B cell (primary cell): Measurements from ENCODE around the gene IQCK. TPM values are rescaled to one million over a fixed set of nuclear protein-coding genes. Genes with fewer than 3 reads are reported as not detected.
A peak's percentile ranks its signal among the peaks of the same experiment; 100 is the strongest.

ENCODE experiments used
- ATAC-seq: fragments of 200-7000 bp; cut with Tn5 transposase; one replicate; pipeline ENCODE4 v1.10.0; 2021; ENCODE audit warnings: low read depth, mild to moderate bottlenecking, moderate number of reproducible peaks, moderate library complexity
- CTCF ChIA-PET: fragments of 350-600 bp; sonication (Branson Sonifier 250); formaldehyde crosslinking; loops from one replicate; lab custom pipeline; 2021; ENCODE audit warnings: antibody characterized with exemption, inconsistent platforms; lab: Charles Lee
- POLR2A ChIA-PET: fragments of 350-600 bp; sonication (Branson Sonifier 250); formaldehyde crosslinking; loops from one replicate; lab custom pipeline; 2021; ENCODE audit warnings: antibody characterized with exemption; lab: Charles Lee
- DNase-seq: peaks from one replicate; pipeline ENCODE4 v3.0.0; 2013
- H2AFZ ChIP-seq: 2 replicates; pipeline ENCODE4 v1.6.1; 2012; ENCODE audit warnings: mild to moderate bottlenecking, low read depth, low read length; ENCODE audit not compliant: insufficient read depth, poor library complexity, severe bottlenecking
- H3K27ac ChIP-seq, 2 donors: 1 replicate in 1 of 2; 2 replicates in 1 of 2; pipeline ENCODE4 v1.5.1; 2012 to 2013; ENCODE audit warnings: low read length in 2 of 2, mild to moderate bottlenecking in 2 of 2, moderate library complexity in 1 of 2
- H3K27me3 ChIP-seq, 4 experiments: fragments of 200-600 bp in 1 of 4; sonication (generic) in 1 of 4; replicated peaks in 1 of 4; 1 replicate in 2 of 4; 2 replicates in 2 of 4; pipeline versions ENCODE4 v1.6.1 to v1.7.0; 2013 to 2016; ENCODE audit warnings: low read length in 3 of 4, mild to moderate bottlenecking in 2 of 4, mixed read lengths in 1 of 4, moderate library complexity in 1 of 4; ENCODE audit not compliant: insufficient read depth in 4 of 4, control insufficient read depth in 3 of 4; ENCODE audit errors: control extremely low read depth in 1 of 4
- H3K36me3 ChIP-seq, 2 experiments: replicated peaks in 1 of 2; 1 replicate in 1 of 2; 2 replicates in 1 of 2; pipeline versions ENCODE4 v1.6.1 to v1.7.1; 2013; ENCODE audit warnings: low read length in 1 of 2; ENCODE audit not compliant: insufficient read depth in 2 of 2, control insufficient read depth in 1 of 2; ENCODE audit errors: control extremely low read depth in 1 of 2, extremely low read depth in 1 of 2
- H3K4me1 ChIP-seq, 2 donors: fragments of 200-600 bp in 1 of 2; sonication (generic) in 1 of 2; 1 replicate in 1 of 2; 2 replicates in 1 of 2; pipeline versions ENCODE4 v1.5.1 to v1.6.1; 2013 to 2017; ENCODE audit warnings: low read length in 2 of 2; ENCODE audit not compliant: control insufficient read depth in 2 of 2, insufficient read depth in 2 of 2
- H3K4me2 ChIP-seq: replicated peaks from 2 replicates; pipeline ENCODE3; 2012; ENCODE audit warnings: mild to moderate bottlenecking, low read depth, low read length; ENCODE audit not compliant: poor library complexity, severe bottlenecking
- H3K4me3 ChIP-seq, 5 experiments: fragments of 200-600 bp in 1 of 5; sonication (generic) in 1 of 5; 1 replicate in 3 of 5; 2 replicates in 2 of 5; pipeline versions ENCODE4 v1.5.1 to v1.7.0; 2011 to 2016; ENCODE audit warnings: low read length in 4 of 5, mild to moderate bottlenecking in 4 of 5, low read depth in 2 of 5, control low read depth in 1 of 5, moderate library complexity in 1 of 5; ENCODE audit not compliant: insufficient read depth in 1 of 5; ENCODE audit errors: control extremely low read depth in 1 of 5, extremely low read depth in 1 of 5
- H3K79me2 ChIP-seq: fragments of 200-600 bp; sonication (generic); one replicate; pipeline ENCODE4 v1.6.0; 2016; ENCODE audit warnings: low read length; ENCODE audit not compliant: control insufficient read depth, insufficient read depth
- H3K9ac ChIP-seq: fragments of 200-600 bp; sonication (generic); 2 replicates; pipeline ENCODE4 v1.6.1; 2017; ENCODE audit warnings: mild to moderate bottlenecking, low read length, moderate library complexity
- H3K9me3 ChIP-seq, 3 donors: one replicate each; pipeline versions ENCODE4 v1.6.1 to v1.7.1; 2013; ENCODE audit warnings: low read length in 2 of 3; ENCODE audit not compliant: control insufficient read depth in 2 of 3, insufficient read depth in 1 of 3; ENCODE audit errors: control extremely low read depth in 1 of 3
- H4K20me1 ChIP-seq: 2 replicates; pipeline ENCODE4 v1.6.0; 2012; ENCODE audit warnings: mild to moderate bottlenecking, low read length; ENCODE audit not compliant: insufficient read depth, control insufficient read depth, poor library complexity, severe bottlenecking
- H3K27ac Mint-ChIP-seq: one replicate; pipeline ENCODE4 v1.8.0; 2021; ENCODE audit warnings: mixed read lengths
- H3K27me3 Mint-ChIP-seq: one replicate; pipeline ENCODE4 v1.8.0; 2021; ENCODE audit warnings: mixed read lengths
- H3K4me1 Mint-ChIP-seq: one replicate; pipeline ENCODE4 v1.8.0; 2021; ENCODE audit warnings: mixed read lengths
- H3K4me3 Mint-ChIP-seq: one replicate; pipeline ENCODE4 v1.8.0; 2021; ENCODE audit warnings: mixed read lengths
- H3K9me3 Mint-ChIP-seq: one replicate; pipeline ENCODE4 v1.8.0; 2022; ENCODE audit warnings: mixed read lengths; ENCODE audit not compliant: insufficient read depth
- CTCF ChIP-seq: fragments of 200-600 bp; IDR thresholded peaks from one replicate; pipeline ENCODE4 v1.8.0; 2022; ENCODE audit warnings: antibody characterized with exemption, mild to moderate bottlenecking
- EZH2 ChIP-seq: IDR thresholded peaks from 2 replicates; pipeline ENCODE4 v1.6.1; 2012; ENCODE audit warnings: borderline replicate concordance, low read depth, mild to moderate bottlenecking, moderate library complexity, low read length; ENCODE audit not compliant: insufficient read depth, poor library complexity, severe bottlenecking
- WGBS: methylation state at CpG from one replicate; pipeline ENCODE4 v1.1.5; 2013; ENCODE audit warnings: missing lambda C conversion rate; ENCODE audit not compliant: insufficient coverage; 5-methylcytosine and 5-hydroxymethylcytosine counted together
- intact Hi-C: fragments of 100-400 bp; cut with micrococcal nuclease; formaldehyde crosslinking; loops from one replicate; pipeline ENCODE4 v1.10.0; 2022
- polyA plus RNA-seq: library from polyadenylated mRNA; depleted of rRNA; stranded (reverse); fragments of >200 nt; gene quantifications from 2 replicates; pipeline ENCODE4 v1.2.3, GENCODE V29; 2012
- total RNA-seq, 2 donors: library from RNA; stranded (reverse); fragments of 120-200 nt in 1 of 2; gene quantifications; 1 replicate in 1 of 2; 2 replicates in 1 of 2; pipeline versions ENCODE4 v1.2.3 to v1.2.4, GENCODE V29; 2013 to 2022

Gene IQCK
- total and polyA plus RNA-seq, 2 donors (not counting 1 experiment from before 2014, with no cell fraction given): 1.00 to 3.0 TPM

GRCh38 chr16:19883296-19883965, 165.4 kb downstream of the IQCK start:
- 2% methylated on average over 35 of the region's 35 CpGs for WGBS
- Histone ChIP-seq H3K27me3 (peaks cover 0 to 50% (median 22%) of the 10 kb centered on the region in 4 experiments), H3K9ac (no peak overlapping the region), H3K4me2 (peak overlapping the region; percentile 89), H3K27ac (no peak overlapping the region), H3K9me3 (peaks cover 0 to 7% (median 0%) of the 10 kb centered on the region in 3 donors), H2AFZ (peak overlapping the region; percentile 46), H4K20me1 (no peaks in the 10 kb centered on the region), H3K79me2 (no peaks in the 10 kb centered on the region), H3K36me3 (no peaks in the 10 kb centered on the region), H3K4me3 (peak overlapping the region in 1 of 5 experiments; percentile 7), H3K4me1 (peaks cover 33 to 34% of the 10 kb centered on the region in 2 donors)
- Mint-ChIP-seq H3K9me3 (no peaks in the 10 kb centered on the region), H3K27me3 (peaks cover 44% of the 10 kb centered on the region), H3K27ac (no peak overlapping the region), H3K4me3 (peak overlapping the region; percentile 29), H3K4me1 (peaks cover 32% of the 10 kb centered on the region)
- ChIA-PET POLR2A (interaction anchor here (0.5 kb wide), 1 partner anchor 16 kb away, joined by 8 read pairs; no protein-coding TSS in a partner anchor), CTCF (interaction anchor here (1.6 kb wide), 1 partner anchor 325 kb away, joined by 4 read pairs; no protein-coding TSS in a partner anchor)
- peak; percentile 39 for DNase-seq
- intact Hi-C loops: no loop called here
- TF ChIP-seq EZH2: peak; percentile 89
- no peak for TF ChIP-seq CTCF
- ATAC-seq: no peak

- H3K27ac ChIP-seq: no peak overlapping the region
- ATAC-seq (no peak), DNase-seq (peak; percentile 29)
- H3K27me3 ChIP-seq: peaks cover 0 to 54% (median 22%) of the 10 kb centered on the region in 4 experiments
- H3K9me3 Mint-ChIP-seq: no peaks in the 10 kb centered on the region
- peak overlapping the region; percentile 61 for H3K9ac ChIP-seq
- H3K27me3 Mint-ChIP-seq: peaks cover 42% of the 10 kb centered on the region
- CTCF ChIA-PET: interaction anchor here (0.8 kb wide), 1 partner anchor 328 kb away, joined by 3 read pairs; the partner anchor contains the start of gene VPS35L
- no peaks in the 10 kb centered on the region for H3K36me3 ChIP-seq
- H3K4me1 Mint-ChIP-seq: peaks cover 32% of the 10 kb centered on the region
- peak overlapping the region; percentile 68 for H3K4me3 Mint-ChIP-seq
- TF ChIP-seq EZH2: no peak
- no peak for TF ChIP-seq CTCF
- no peak overlapping the region for H3K27ac Mint-ChIP-seq
- no peaks in the 10 kb centered on the region for H4K20me1 ChIP-seq
- H3K4me2 ChIP-seq: peak overlapping the region; percentile 89
- peaks cover 0 to 7% (median 0%) of the 10 kb centered on the region in 3 donors for H3K9me3 ChIP-seq
- H3K79me2 ChIP-seq: no peaks in the 10 kb centered on the region
- H3K4me3 ChIP-seq: peak overlapping the region in 3 of 5 experiments; percentile 49 to 58 (median 54)
- peaks cover 33 to 34% of the 10 kb centered on the region in 2 donors for H3K4me1 ChIP-seq
- POLR2A ChIA-PET: interaction anchor here (0.5 kb wide), 1 partner anchor 15 kb away, joined by 8 read pairs; no protein-coding TSS in a partner anchor
- 2% methylated on average over 18 of the region's 24 CpGs for WGBS
- H2AFZ ChIP-seq: peak overlapping the region; percentile 51
- intact Hi-C loops: no loop called here
Measured at GRCh38 chr16:19883966-19884485, 166.0 kb downstream of the IQCK start.
